Measurements from ENCODE around the gene OSER1. TPM values are rescaled to one million over a fixed set of nuclear protein-coding genes. Genes with fewer than 3 reads are reported as not detected.

Gene OSER1
- total and polyA plus RNA-seq, 2 of the 8 experiments (the other 6 are each of a cell fraction or from before 2014, with no cell fraction given) = 24.5 to 31.8 TPM

GRCh38 chr20:44241796-44242195 lies 31.2 kb upstream of the OSER1 start (continued):
- TF ChIP-seq HDAC6 (IDR thresholded peaks at IDR 0.05; ENCODE audit: low read depth, low read length) = no peak
- TF ChIP-seq SP4 (IDR thresholded peaks at IDR 0.05; ENCODE audit: low read length) = no peak
- TF ChIP-seq GTF2F1 (IDR thresholded peaks at IDR 0.05; ENCODE audit: borderline replicate concordance, low read depth, low read length) = no peak
